Hepatocyte (in vitro differentiated cells): ENCODE measurements around the gene LITAFD. TPM values are rescaled to one million over a fixed set of nuclear protein-coding genes. Genes with fewer than 3 reads are reported as not detected.

Experiments
- DNase-seq: peaks from one replicate; pipeline ENCODE4 v3.0.0-alpha.2; 2016; ENCODE audit warnings: low spot score
- H2AFZ ChIP-seq: fragments of 200-600 bp; sonication (generic); 2 replicates; pipeline ENCODE4 v1.6.0; 2016; ENCODE audit warnings: antibody characterized with exemption, mild to moderate bottlenecking
- H3K27ac ChIP-seq: fragments of 200-600 bp; sonication (generic); 2 replicates; pipeline ENCODE4 v1.5.1; 2016; ENCODE audit warnings: mild to moderate bottlenecking
- H3K27me3 ChIP-seq: fragments of 200-600 bp; sonication (generic); 2 replicates; pipeline ENCODE4 v1.6.1; 2016
- H3K36me3 ChIP-seq: fragments of 200-600 bp; sonication (generic); replicated peaks from 2 replicates; pipeline ENCODE4 v1.5.1; 2016; ENCODE audit warnings: low read depth; ENCODE audit not compliant: insufficient read depth
- H3K4me1 ChIP-seq: fragments of 200-600 bp; sonication (generic); 2 replicates; pipeline ENCODE4 v1.5.1; 2016; ENCODE audit warnings: mild to moderate bottlenecking, moderate library complexity; ENCODE audit not compliant: insufficient read depth
- H3K4me2 ChIP-seq: fragments of 200-600 bp; sonication (generic); 2 replicates; pipeline ENCODE4 v1.6.0; 2016
- H3K4me3 ChIP-seq: fragments of 200-600 bp; sonication (generic); 2 replicates; pipeline ENCODE4 v1.5.1; 2016; ENCODE audit warnings: mild to moderate bottlenecking
- H3K79me2 ChIP-seq: fragments of 200-600 bp; sonication (generic); 2 replicates; pipeline ENCODE4 v1.6.0; 2017; ENCODE audit warnings: mild to moderate bottlenecking
- H3K9me2 ChIP-seq: fragments of 200-600 bp; sonication (generic); replicated peaks from 2 replicates; pipeline ENCODE4 v1.6.0; 2017; ENCODE audit warnings: mild to moderate bottlenecking; ENCODE audit not compliant: insufficient read depth
- H3K9me3 ChIP-seq: fragments of 200-600 bp; sonication (generic); 2 replicates; pipeline ENCODE4 v1.5.1; 2016; ENCODE audit warnings: low read depth, mild to moderate bottlenecking
- H4K20me1 ChIP-seq: fragments of 200-600 bp; sonication (generic); 2 replicates; pipeline ENCODE4 v1.6.0; 2016; ENCODE audit warnings: mild to moderate bottlenecking; ENCODE audit not compliant: insufficient read depth, poor library complexity, severe bottlenecking
- CTCF ChIP-seq: fragments of 200-600 bp; sonication (generic); IDR thresholded peaks from 2 replicates; pipeline ENCODE4 v1.5.1; 2016; ENCODE audit warnings: antibody characterized with exemption, mild to moderate bottlenecking; ENCODE audit not compliant: poor library complexity
- EZH2 ChIP-seq: fragments of 200-600 bp; sonication (generic); IDR thresholded peaks from 2 replicates; pipeline ENCODE4 v1.6.1; 2016; ENCODE audit warnings: antibody characterized with exemption, mild to moderate bottlenecking, borderline replicate concordance
- EZH2phosphoT487 ChIP-seq: fragments of 200-600 bp; sonication (generic); IDR thresholded peaks from one replicate; pipeline ENCODE4 v1.6.1; 2018; ENCODE audit warnings: antibody characterized with exemption, mild to moderate bottlenecking, low read depth, moderate library complexity; ENCODE audit not compliant: unreplicated experiment, severe bottlenecking
- WGBS: methylation state at CpG from one replicate; pipeline ENCODE4 v1.1.6; 2016; ENCODE audit warnings: low lambda C conversion rate; ENCODE audit errors: missing lambda C conversion rate; 5-methylcytosine and 5-hydroxymethylcytosine counted together
- polyA plus RNA-seq: library from polyadenylated mRNA; unstranded; fragments of >200 nt; fragmentation: Nextera tagmentation; extraction: Ambion mirVana; gene quantifications from 2 replicates; pipeline ENCODE4 v1.2.1, GENCODE V29; 2016
- total RNA-seq: library from RNA; depleted of rRNA; stranded (reverse); fragments of >200 nt; gene quantifications from 2 replicates; pipeline ENCODE4 v1.2.3, GENCODE V29; 2014

Gene LITAFD
- total and polyA plus RNA-seq, 2 experiments from 2014 or later: not detected

GRCh38 chr16:8847623-8848022, 34.5 kb upstream of the LITAFD start:
- TF ChIP-seq CTCF (no peak), EZH2phosphoT487 (no peak), EZH2 (no peak)
- H3K4me3 ChIP-seq: no peak overlapping the region
- no peaks in the 10 kb centered on the region for H3K36me3 ChIP-seq
- no peaks in the 10 kb centered on the region for H3K4me1 ChIP-seq
- no peak overlapping the region for H3K4me2 ChIP-seq
- no peak overlapping the region for H3K27ac ChIP-seq
- WGBS: 96% methylated on average over 15 of the region's 15 CpGs
- H4K20me1 ChIP-seq: peaks cover 14% of the 10 kb centered on the region
- H3K27me3 ChIP-seq: no peaks in the 10 kb centered on the region
- no peaks in the 10 kb centered on the region for H3K9me3 ChIP-seq
- peaks cover 4% of the 10 kb centered on the region for H3K79me2 ChIP-seq
- DNase-seq: peak; percentile 5
- H2AFZ ChIP-seq: no peak overlapping the region
- H3K9me2 ChIP-seq: no peaks in the 10 kb centered on the region

GRCh38 chr16:8848231-8848938, 33.8 kb upstream of the LITAFD start:
- H3K9me2 ChIP-seq: no peaks in the 10 kb centered on the region
- TF ChIP-seq EZH2phosphoT487 (no peak), EZH2 (no peak), CTCF (no peak)
- H3K27me3 ChIP-seq: no peaks in the 10 kb centered on the region
- no peaks in the 10 kb centered on the region for H3K9me3 ChIP-seq
- no peak overlapping the region for H3K4me2 ChIP-seq
- no peak overlapping the region for H3K27ac ChIP-seq
- no peaks in the 10 kb centered on the region for H3K4me1 ChIP-seq
- H2AFZ ChIP-seq: no peak overlapping the region
- no peak overlapping the region for H3K4me3 ChIP-seq
- WGBS: 96% methylated on average over 26 of the region's 26 CpGs
- H3K79me2 ChIP-seq: peaks cover 4% of the 10 kb centered on the region
- no peak for DNase-seq
- peaks cover 14% of the 10 kb centered on the region for H4K20me1 ChIP-seq
- no peaks in the 10 kb centered on the region for H3K36me3 ChIP-seq

- 82% methylated on average over 8 of the region's 8 CpGs for WGBS
- Histone ChIP-seq H3K4me1 (no peaks in the 10 kb centered on the region), H3K4me2 (no peak overlapping the region), H3K27me3 (no peaks in the 10 kb centered on the region), H3K9me2 (no peaks in the 10 kb centered on the region), H3K4me3 (no peak overlapping the region), H3K27ac (no peak overlapping the region), H2AFZ (no peak overlapping the region), H3K79me2 (peaks cover 4% of the 10 kb centered on the region), H3K36me3 (no peaks in the 10 kb centered on the region), H3K9me3 (no peaks in the 10 kb centered on the region), H4K20me1 (peaks cover 14% of the 10 kb centered on the region)
- no peak for TF ChIP-seq CTCF
- no peak for TF ChIP-seq EZH2
- TF ChIP-seq EZH2phosphoT487: no peak
- DNase-seq: no peak
Measured at GRCh38 chr16:8848939-8849391, 33.2 kb upstream of the LITAFD start.
